K562 (cell line): ENCODE data around the gene PDE11A. TPM values are rescaled to one million over a fixed set of nuclear protein-coding genes. Genes with fewer than 3 reads are reported as not detected.

Source experiments
- CBFA2T2 ChIP-seq: fragments of 450-650 bp; conservative IDR thresholded peaks from 2 replicates; pipeline ENCODE4 v1.6.1; 2017; ENCODE audit warnings: mild to moderate bottlenecking
- HLTF ChIP-seq: fragments of 450-650 bp; IDR thresholded peaks from 2 replicates; pipeline ENCODE4 v1.6.1; 2016
- KDM1A ChIP-seq, 2 experiments: fragments of 450-650 bp; IDR thresholded peaks; 2 replicates each; pipeline ENCODE4 v1.6.1; 2016; ENCODE audit warnings: mild to moderate bottlenecking in 2 of 2
- KLF16 ChIP-seq: IDR thresholded peaks from 2 replicates; pipeline ENCODE4 v1.6.1; 2016; ENCODE audit warnings: antibody characterized with exemption
- RUNX1 ChIP-seq: sonication (generic); IDR thresholded peaks from 2 replicates; pipeline ENCODE4 v1.6.1; 2016; ENCODE audit warnings: antibody characterized with exemption, low read depth
- SRSF9 ChIP-seq: fragments of 200-400 bp; formaldehyde crosslinking; IDR thresholded peaks from 2 replicates; pipeline ENCODE4 v1.6.1; 2017; ENCODE audit warnings: low read depth, low read length, borderline replicate concordance
- TEAD4 ChIP-seq, 2 experiments: sonication (generic) in 1 of 2; formaldehyde crosslinking in 1 of 2; IDR thresholded peaks; 2 replicates each; pipeline versions ENCODE4 v1.6.1 to v1.8.0; 2012 to 2022; ENCODE audit warnings: borderline replicate concordance in 1 of 2, inconsistent platforms in 1 of 2, low read length in 1 of 2, mild to moderate bottlenecking in 1 of 2, missing genetic modification reagents in 1 of 2
- XRCC3 ChIP-seq: fragments of 450-650 bp; IDR thresholded peaks from 2 replicates; pipeline ENCODE4 v1.6.1; 2017; ENCODE audit warnings: mild to moderate bottlenecking, moderate library complexity
- ZKSCAN3 ChIP-seq: fragments of 250-450 bp; sonication (Bioruptor Pico); IDR thresholded peaks from 2 replicates; pipeline ENCODE4 v1.4.0; 2020
- polyA plus RNA-seq, 8 experiments: library from polyadenylated mRNA; depleted of rRNA in 4 of 8; stranded (reverse) in 5 of 8; unstranded in 3 of 8; fragments of >200 nt; fragmentation: Nextera tagmentation in 2 of 8; fragmentation: Illumina TruSeq in 1 of 8; extraction: Ambion mirVana in 2 of 8; extraction: Trizol in 1 of 8; gene quantifications; 2 replicates each; pipeline versions ENCODE4 v1.2.1 to v1.2.3, GENCODE V29; 2011 to 2014; ENCODE audit warnings: inconsistent platforms in 1 of 8, missing spikeins in 1 of 8
- total RNA-seq, 7 experiments: library from RNA; depleted of rRNA in 6 of 7; stranded (reverse); fragments of >200 nt in 6 of 7; fragmentation: Illumina TruSeq in 2 of 7; extraction: Trizol in 2 of 7; gene quantifications; 2 replicates each; pipeline versions ENCODE4 v1.2.1 to v1.2.3, GENCODE V29; 2011 to 2021; ENCODE audit warnings: low replicate concordance in 1 of 7
- TF ChIP-seq, protein P1 (sequence below): fragments of 250-450 bp; sonication (Bioruptor Pico); IDR thresholded peaks from 2 replicates; pipeline ENCODE4 v1.9.0; 2021; ENCODE audit warnings: mild to moderate bottlenecking, inconsistent platforms
- TF ChIP-seq, protein P2 (sequence below): fragments of 250-450 bp; sonication (Bioruptor Pico); IDR thresholded peaks from 2 replicates; pipeline ENCODE4 v1.5.0; 2020; ENCODE audit warnings: mild to moderate bottlenecking, borderline replicate concordance
- TF ChIP-seq, protein P3 (sequence below): fragments of 450-650 bp; IDR thresholded peaks from 2 replicates; pipeline ENCODE4 v1.6.1; 2016; ENCODE audit warnings: low read depth
- TF ChIP-seq, protein P4 (sequence below): fragments of 450-650 bp; IDR thresholded peaks from 2 replicates; pipeline ENCODE4 v1.6.1; 2018; ENCODE audit warnings: mild to moderate bottlenecking, low read depth; ENCODE audit not compliant: partially characterized antibody

The PDE11A gene
- total and polyA plus RNA-seq, 9 of the 15 experiments (the other 6 are each of a cell fraction or from before 2014, with no cell fraction given): 3.2 to 22.1 (median 5.7) TPM

DNA sequence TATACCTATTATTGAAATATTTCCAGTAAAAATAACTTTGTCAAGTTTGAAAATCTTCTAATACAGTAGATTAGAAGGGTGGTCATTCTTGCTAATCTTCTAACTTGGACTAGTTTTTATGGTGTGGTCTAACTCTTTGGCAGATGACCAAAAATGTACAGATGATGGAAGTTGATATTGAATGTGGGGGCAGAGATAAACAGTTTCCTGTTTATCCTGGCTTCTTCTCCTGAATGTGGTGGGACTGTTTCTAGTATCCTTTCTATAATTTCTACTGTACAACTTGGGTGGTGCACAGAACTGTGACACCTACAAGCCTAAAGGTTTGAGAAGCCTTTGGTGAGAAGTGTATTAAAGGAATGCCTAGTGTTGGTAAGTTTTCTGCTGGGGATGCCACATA lies 178.7 kb downstream of the PDE11A start (continued):
- TF ChIP-seq, protein P1, sequence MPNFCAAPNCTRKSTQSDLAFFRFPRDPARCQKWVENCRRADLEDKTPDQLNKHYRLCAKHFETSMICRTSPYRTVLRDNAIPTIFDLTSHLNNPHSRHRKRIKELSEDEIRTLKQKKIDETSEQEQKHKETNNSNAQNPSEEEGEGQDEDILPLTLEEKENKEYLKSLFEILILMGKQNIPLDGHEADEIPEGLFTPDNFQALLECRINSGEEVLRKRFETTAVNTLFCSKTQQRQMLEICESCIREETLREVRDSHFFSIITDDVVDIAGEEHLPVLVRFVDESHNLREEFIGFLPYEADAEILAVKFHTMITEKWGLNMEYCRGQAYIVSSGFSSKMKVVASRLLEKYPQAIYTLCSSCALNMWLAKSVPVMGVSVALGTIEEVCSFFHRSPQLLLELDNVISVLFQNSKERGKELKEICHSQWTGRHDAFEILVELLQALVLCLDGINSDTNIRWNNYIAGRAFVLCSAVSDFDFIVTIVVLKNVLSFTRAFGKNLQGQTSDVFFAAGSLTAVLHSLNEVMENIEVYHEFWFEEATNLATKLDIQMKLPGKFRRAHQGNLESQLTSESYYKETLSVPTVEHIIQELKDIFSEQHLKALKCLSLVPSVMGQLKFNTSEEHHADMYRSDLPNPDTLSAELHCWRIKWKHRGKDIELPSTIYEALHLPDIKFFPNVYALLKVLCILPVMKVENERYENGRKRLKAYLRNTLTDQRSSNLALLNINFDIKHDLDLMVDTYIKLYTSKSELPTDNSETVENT (CRISPR knock-in tag): no peak
- TF ChIP-seq XRCC3: no peak
- TF ChIP-seq KLF16: peak; percentile 47; the same call in 1 of the 2 replicates
- TF ChIP-seq, protein P2, sequence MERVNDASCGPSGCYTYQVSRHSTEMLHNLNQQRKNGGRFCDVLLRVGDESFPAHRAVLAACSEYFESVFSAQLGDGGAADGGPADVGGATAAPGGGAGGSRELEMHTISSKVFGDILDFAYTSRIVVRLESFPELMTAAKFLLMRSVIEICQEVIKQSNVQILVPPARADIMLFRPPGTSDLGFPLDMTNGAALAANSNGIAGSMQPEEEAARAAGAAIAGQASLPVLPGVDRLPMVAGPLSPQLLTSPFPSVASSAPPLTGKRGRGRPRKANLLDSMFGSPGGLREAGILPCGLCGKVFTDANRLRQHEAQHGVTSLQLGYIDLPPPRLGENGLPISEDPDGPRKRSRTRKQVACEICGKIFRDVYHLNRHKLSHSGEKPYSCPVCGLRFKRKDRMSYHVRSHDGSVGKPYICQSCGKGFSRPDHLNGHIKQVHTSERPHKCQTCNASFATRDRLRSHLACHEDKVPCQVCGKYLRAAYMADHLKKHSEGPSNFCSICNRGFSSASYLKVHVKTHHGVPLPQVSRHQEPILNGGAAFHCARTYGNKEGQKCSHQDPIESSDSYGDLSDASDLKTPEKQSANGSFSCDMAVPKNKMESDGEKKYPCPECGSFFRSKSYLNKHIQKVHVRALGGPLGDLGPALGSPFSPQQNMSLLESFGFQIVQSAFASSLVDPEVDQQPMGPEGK (CRISPR knock-in tag): no peak
- TF ChIP-seq, protein P3, sequence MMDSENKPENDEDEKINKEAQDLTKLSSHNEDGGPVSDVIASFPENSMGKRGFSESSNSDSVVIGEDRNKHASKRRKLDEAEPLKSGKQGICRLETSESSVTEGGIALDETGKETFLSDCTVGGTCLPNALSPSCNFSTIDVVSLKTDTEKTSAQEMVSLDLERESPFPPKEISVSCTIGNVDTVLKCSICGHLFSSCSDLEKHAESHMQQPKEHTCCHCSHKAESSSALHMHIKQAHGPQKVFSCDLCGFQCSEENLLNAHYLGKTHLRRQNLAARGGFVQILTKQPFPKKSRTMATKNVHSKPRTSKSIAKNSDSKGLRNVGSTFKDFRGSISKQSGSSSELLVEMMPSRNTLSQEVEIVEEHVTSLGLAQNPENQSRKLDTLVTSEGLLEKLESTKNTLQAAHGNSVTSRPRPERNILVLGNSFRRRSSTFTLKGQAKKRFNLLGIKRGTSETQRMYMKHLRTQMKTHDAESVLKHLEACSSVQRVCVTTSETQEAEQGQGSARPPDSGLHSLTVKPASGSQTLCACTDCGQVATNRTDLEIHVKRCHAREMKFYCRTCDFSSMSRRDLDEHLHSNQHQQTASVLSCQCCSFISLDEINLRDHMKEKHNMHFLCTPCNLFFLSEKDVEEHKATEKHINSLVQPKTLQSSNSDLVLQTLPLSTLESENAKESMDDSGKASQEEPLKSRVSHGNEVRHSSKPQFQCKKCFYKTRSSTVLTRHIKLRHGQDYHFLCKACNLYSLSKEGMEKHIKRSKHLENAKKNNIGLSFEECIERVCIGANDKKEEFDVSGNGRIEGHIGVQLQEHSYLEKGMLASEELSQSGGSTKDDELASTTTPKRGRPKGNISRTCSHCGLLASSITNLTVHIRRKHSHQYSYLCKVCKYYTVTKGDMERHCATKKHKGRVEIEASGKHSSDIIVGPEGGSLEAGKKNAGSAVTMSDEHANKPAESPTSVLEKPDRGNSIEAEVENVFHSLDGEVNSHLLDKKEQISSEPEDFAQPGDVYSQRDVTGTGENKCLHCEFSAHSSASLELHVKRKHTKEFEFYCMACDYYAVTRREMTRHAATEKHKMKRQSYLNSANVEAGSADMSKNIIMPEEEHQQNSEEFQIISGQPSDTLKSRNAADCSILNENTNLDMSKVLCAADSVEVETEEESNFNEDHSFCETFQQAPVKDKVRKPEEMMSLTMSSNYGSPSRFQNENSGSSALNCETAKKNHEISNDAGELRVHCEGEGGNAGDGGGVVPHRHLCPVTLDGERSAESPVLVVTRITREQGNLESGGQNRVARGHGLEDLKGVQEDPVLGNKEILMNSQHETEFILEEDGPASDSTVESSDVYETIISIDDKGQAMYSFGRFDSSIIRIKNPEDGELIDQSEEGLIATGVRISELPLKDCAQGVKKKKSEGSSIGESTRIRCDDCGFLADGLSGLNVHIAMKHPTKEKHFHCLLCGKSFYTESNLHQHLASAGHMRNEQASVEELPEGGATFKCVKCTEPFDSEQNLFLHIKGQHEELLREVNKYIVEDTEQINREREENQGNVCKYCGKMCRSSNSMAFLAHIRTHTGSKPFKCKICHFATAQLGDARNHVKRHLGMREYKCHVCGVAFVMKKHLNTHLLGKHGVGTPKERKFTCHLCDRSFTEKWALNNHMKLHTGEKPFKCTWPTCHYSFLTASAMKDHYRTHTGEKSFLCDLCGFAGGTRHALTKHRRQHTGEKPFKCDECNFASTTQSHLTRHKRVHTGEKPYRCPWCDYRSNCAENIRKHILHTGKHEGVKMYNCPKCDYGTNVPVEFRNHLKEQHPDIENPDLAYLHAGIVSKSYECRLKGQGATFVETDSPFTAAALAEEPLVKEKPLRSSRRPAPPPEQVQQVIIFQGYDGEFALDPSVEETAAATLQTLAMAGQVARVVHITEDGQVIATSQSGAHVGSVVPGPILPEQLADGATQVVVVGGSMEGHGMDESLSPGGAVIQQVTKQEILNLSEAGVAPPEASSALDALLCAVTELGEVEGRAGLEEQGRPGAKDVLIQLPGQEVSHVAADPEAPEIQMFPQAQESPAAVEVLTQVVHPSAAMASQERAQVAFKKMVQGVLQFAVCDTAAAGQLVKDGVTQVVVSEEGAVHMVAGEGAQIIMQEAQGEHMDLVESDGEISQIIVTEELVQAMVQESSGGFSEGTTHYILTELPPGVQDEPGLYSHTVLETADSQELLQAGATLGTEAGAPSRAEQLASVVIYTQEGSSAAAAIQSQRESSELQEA: no peak
- TF ChIP-seq HLTF: no peak
- TF ChIP-seq CBFA2T2: peak; percentile 67
- TF ChIP-seq RUNX1: no peak
- TF ChIP-seq SRSF9: no peak
- TF ChIP-seq TEAD4 (IDR thresholded peaks at IDR 0.05; ENCODE audit: low read length): peak; percentile 92
- no peak for TF ChIP-seq TEAD4 (CRISPR knock-in tag; IDR thresholded peaks at IDR 0.05; ENCODE audit: borderline replicate concordance)
- TF ChIP-seq, protein P4, sequence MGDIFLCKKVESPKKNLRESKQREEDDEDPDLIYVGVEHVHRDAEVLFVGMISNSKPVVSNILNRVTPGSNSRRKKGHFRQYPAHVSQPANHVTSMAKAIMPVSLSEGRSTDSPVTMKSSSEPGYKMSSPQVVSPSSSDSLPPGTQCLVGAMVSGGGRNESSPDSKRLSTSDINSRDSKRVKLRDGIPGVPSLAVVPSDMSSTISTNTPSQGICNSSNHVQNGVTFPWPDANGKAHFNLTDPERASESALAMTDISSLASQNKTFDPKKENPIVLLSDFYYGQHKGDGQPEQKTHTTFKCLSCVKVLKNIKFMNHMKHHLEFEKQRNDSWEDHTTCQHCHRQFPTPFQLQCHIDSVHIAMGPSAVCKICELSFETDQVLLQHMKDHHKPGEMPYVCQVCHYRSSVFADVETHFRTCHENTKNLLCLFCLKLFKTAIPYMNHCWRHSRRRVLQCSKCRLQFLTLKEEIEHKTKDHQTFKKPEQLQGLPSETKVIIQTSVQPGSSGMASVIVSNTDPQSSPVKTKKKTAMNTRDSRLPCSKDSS: no peak
- no peak for TF ChIP-seq ZKSCAN3
- TF ChIP-seq KDM1A (IDR thresholded peaks at IDR 0.05): no peak
